Adrenal gland (tissue), 12 donors: ENCODE data around the gene ZDHHC7. TPM values are rescaled to one million over a fixed set of nuclear protein-coding genes. Genes with fewer than 3 reads are reported as not detected.
A peak's percentile ranks its signal among the peaks of the same experiment; 100 is the strongest.

ENCODE experiments used
- DNase-seq, 7 donors: peaks; one replicate each; pipeline ENCODE4 v3.0.0-alpha.2; 2019 to 2020
- H3K27ac ChIP-seq, 5 donors: fragments of 200-600 bp; sonication (generic) in 4 of 5; 1 replicate in 3 of 5; 2 replicates in 2 of 5; pipeline versions ENCODE4 v1.5.1 to v1.8.0; 2016 to 2020; ENCODE audit warnings: mild to moderate bottlenecking in 1 of 5
- H3K27me3 ChIP-seq: fragments of 200-600 bp; 2 replicates; pipeline ENCODE4 v1.8.0; 2021
- H3K36me3 ChIP-seq, 2 donors: fragments of 200-600 bp; replicated peaks in 1 of 2; 1 replicate in 1 of 2; 2 replicates in 1 of 2; pipeline versions ENCODE4 v1.5.1 to v1.8.0; 2018 to 2022
- H3K4me1 ChIP-seq, 2 donors: fragments of 200-600 bp; replicated peaks in 1 of 2; 1 replicate in 1 of 2; 2 replicates in 1 of 2; pipeline versions ENCODE4 v1.5.1 to v1.8.0; 2018 to 2021
- H3K4me3 ChIP-seq, 4 donors: fragments of 200-600 bp; sonication (generic) in 3 of 4; one replicate each; pipeline ENCODE4 v1.5.1; 2016 to 2018
- H3K9me3 ChIP-seq, 3 donors: fragments of 200-600 bp; sonication (generic) in 1 of 3; replicated peaks in 1 of 3; 1 replicate in 2 of 3; 2 replicates in 1 of 3; pipeline versions ENCODE4 v1.5.1 to v1.8.0; 2016 to 2021
- POLR2A ChIP-seq, 2 donors: fragments of 450-650 bp; IDR thresholded peaks; one replicate each; pipeline ENCODE4 v1.6.1; 2017; ENCODE audit warnings: antibody characterized with exemption in 2 of 2, mild to moderate bottlenecking in 2 of 2, moderate library complexity in 1 of 2
- WGBS, 4 donors: extraction: QIAGEN DNeasy Blood & Tissue Kit in 2 of 4; methylation state at CpG; one replicate each; pipeline versions ENCODE4 v1.1.5 to v1.1.7; 2013 to 2017; 5-methylcytosine and 5-hydroxymethylcytosine counted together
- intact Hi-C, 2 donors: fragments of 100-400 bp; cut with DNase I; formaldehyde crosslinking; loops; one replicate each; pipeline versions ENCODE4 v1.14.1 to v1.15.0; 2022 to 2023
- polyA plus RNA-seq, 3 donors: library from polyadenylated mRNA; stranded (reverse); fragments of 200-250 nt in 2 of 3; fragments of 350-450 nt in 1 of 3; fragmentation: Illumina TruSeq in 1 of 3; extraction: RNeasy Lipid Tissue Mini Kit (QIAGEN cat#74804) in 1 of 3; gene quantifications; one replicate each; pipeline ENCODE4 v1.2.3, GENCODE V29; 2013 to 2014
- total RNA-seq, 9 donors: library from RNA; depleted of rRNA in 4 of 9; stranded (reverse); fragments of >200 nt in 4 of 9; fragments of 120-200 nt in 1 of 9; fragmentation: NEBNext Ultra II Directional in 1 of 9; extraction: Animal tissue kit (Norgen Biotek cat#: 25700) in 1 of 9; gene quantifications; one replicate each; pipeline versions ENCODE4 v1.1.0 to v1.2.4, GENCODE V29; 2013 to 2023
- TF ChIP-seq, protein P1 (sequence below), 6 experiments: fragments of 450-650 bp in 4 of 6; fragments of 200-600 bp in 2 of 6; sonication (generic) in 1 of 6; IDR thresholded peaks; 1 replicate in 5 of 6; 2 replicates in 1 of 6; pipeline versions ENCODE4 v1.5.1 to v1.8.0; 2016 to 2021; ENCODE audit warnings: antibody characterized with exemption in 6 of 6, mild to moderate bottlenecking in 2 of 6, moderate library complexity in 1 of 6
- donor health status: healthy with polysubstance abuse.
- donor health status: Bipolar disorder and iron deficiency.
- donor health status: DM: yes; HTN: yes; CAD: no.
- donor health status: DM: no; HTN: no; CAD: no.
- donor health status: DM: no; HTN: no; CAD: no.
- donor health status: DM: yes; HTN: yes; CAD: no.

ZDHHC7 gene
- total and polyA plus RNA-seq, 12 donors: 22.5 to 74.6 (median 41.0) TPM

DNA sequence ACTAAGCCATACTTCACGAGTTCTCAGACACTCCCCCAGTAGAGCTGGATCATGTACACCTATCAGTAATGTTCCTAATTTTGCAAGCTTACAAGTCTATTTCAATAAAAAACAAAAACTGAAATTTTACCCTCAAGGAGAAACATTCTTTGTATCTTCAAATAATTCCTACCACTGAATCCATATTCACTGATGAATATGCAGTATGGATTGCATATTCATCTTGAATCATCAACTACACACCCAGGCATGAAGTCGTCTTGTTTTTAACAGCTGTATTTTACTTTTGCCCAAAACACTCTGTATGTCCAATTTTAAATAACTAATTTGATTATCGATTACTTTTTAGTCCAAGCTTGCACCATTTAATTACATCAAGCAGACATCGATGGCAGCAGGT is 31.8 kb downstream of the ZDHHC7 start:
- Histone ChIP-seq H3K9me3 (no peaks in the 10 kb centered on the region), H3K4me3 (no peak overlapping the region), H3K36me3 (peaks cover 0 to 60% of the 10 kb centered on the region in 2 donors), H3K4me1 (peaks cover 0 to 12% of the 10 kb centered on the region in 2 donors), H3K27ac (no peak overlapping the region), H3K27me3 (no peaks in the 10 kb centered on the region)
- intact Hi-C loops: no loop called here
- DNase-seq: no peak
- 87 to 89% (median 88%) methylated on average over 4 of the region's 4 CpGs for WGBS, 4 donors
- TF ChIP-seq, protein P1, sequence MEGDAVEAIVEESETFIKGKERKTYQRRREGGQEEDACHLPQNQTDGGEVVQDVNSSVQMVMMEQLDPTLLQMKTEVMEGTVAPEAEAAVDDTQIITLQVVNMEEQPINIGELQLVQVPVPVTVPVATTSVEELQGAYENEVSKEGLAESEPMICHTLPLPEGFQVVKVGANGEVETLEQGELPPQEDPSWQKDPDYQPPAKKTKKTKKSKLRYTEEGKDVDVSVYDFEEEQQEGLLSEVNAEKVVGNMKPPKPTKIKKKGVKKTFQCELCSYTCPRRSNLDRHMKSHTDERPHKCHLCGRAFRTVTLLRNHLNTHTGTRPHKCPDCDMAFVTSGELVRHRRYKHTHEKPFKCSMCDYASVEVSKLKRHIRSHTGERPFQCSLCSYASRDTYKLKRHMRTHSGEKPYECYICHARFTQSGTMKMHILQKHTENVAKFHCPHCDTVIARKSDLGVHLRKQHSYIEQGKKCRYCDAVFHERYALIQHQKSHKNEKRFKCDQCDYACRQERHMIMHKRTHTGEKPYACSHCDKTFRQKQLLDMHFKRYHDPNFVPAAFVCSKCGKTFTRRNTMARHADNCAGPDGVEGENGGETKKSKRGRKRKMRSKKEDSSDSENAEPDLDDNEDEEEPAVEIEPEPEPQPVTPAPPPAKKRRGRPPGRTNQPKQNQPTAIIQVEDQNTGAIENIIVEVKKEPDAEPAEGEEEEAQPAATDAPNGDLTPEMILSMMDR (IDR thresholded peaks at IDR 0.05): no peak
- TF ChIP-seq POLR2A (IDR thresholded peaks at IDR 0.05): no peak

DNA sequence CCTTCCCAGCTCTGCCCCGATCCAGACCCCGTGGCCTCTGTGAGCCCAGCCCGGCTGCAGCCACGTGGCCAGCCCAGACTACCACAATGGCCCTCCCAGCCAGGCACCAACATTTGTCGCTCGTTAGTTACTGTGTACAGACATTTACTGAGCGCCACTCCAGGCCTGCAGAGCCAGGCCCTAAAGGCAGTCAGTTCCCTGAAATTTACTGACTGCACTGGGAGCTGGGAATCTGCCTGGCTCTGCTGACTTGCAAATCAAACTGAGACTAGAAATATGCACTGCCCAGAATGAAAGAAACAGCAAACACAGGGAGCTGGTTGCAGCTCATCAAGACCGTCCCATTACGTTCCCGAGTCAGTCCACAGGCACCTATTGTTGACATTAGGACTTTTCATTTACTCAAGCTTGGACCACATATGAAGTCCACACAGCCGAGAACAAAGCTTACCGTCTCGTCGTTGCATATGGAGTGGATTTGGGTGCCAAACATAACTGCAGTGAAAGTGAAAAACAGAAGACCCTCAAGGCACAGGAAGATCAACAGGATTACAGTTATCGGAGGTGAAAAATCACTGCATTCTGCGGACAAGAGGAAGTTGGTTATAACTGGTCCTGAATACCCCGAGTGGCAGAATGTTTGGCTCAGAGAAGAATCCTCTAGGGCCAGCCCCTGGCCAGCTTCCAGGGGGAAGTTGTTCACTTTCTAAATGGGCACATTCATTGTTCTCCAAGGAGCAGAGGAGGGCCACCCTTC is 34.5 kb downstream of the ZDHHC7 start:
- no peak overlapping the region for H3K27ac ChIP-seq
- H3K27me3 ChIP-seq: no peaks in the 10 kb centered on the region
- TF ChIP-seq, protein P1 (IDR thresholded peaks at IDR 0.05): no peak
- TF ChIP-seq POLR2A (IDR thresholded peaks at IDR 0.05): no peak
- H3K4me3 ChIP-seq: no peak overlapping the region
- H3K36me3 ChIP-seq: peaks cover 0 to 65% of the 10 kb centered on the region in 2 donors
- H3K9me3 ChIP-seq: no peaks in the 10 kb centered on the region
- DNase-seq: peak in 6 of 7 donors; percentile 52 to 81 (median 64)
- intact Hi-C loops: no loop called here
- 79 to 86% (median 81%) methylated on average over 12 to 17 of the region's 17 CpGs for WGBS, 4 donors
- peaks cover 0 to 16% of the 10 kb centered on the region in 2 donors for H3K4me1 ChIP-seq

DNA sequence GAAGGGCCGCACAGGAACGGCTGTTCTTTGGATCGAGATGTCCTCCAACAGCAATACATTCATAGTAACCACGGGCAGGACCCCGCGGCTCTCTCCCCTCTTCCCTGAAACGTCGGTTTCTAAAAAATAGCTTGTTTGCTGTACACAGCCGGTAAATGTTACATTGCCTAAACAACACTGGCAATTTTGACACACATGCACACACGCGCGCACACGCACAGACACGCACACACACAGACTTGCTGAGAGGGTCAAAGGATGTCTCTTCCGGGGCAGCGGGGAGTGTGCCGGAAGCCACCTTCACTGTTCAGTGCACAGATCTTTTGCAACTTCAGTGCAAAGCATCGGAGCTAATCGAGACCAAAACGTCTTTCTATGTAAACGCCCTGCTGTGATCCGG is 35.8 kb downstream of the ZDHHC7 start:
- intact Hi-C loops: no loop called here
- TF ChIP-seq, protein P1 (IDR thresholded peaks at IDR 0.05): no peak
- TF ChIP-seq POLR2A (IDR thresholded peaks at IDR 0.05): no peak
- DNase-seq: no peak
- no peak overlapping the region for H3K27ac ChIP-seq
- H3K27me3 ChIP-seq: no peaks in the 10 kb centered on the region
- H3K4me1 ChIP-seq: peaks cover 0 to 16% of the 10 kb centered on the region in 2 donors
- H3K4me3 ChIP-seq: no peak overlapping the region
- H3K36me3 ChIP-seq: peaks cover 0 to 52% of the 10 kb centered on the region in 2 donors
- WGBS, 4 donors: 93 to 96% (median 93%) methylated on average over 22 of the region's 22 CpGs
- no peaks in the 10 kb centered on the region for H3K9me3 ChIP-seq

DNA sequence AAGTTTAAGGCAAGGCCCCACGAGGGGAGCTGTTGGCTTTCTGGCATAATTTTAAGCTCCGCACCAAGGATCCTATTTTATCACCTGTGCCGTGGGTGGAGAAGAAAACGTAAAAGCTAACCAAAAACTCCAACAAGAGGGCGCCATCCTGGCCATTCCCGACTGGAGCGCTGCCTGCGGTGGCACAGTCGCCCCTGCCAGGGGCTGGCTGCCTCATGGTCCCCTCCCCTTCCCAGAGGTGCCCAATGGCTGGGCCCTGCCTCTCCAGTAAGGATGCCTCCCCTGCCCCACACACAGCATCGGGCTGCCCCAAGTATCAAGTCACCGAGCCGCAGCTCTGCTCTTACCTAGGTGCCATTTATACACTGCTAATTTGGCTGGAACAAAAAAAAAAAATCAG is 36.3 kb downstream of the ZDHHC7 start:
- no peaks in the 10 kb centered on the region for H3K27me3 ChIP-seq
- no peak overlapping the region for H3K4me3 ChIP-seq
- H3K4me1 ChIP-seq: peaks cover 0 to 16% of the 10 kb centered on the region in 2 donors
- H3K36me3 ChIP-seq: peaks cover 0 to 48% of the 10 kb centered on the region in 2 donors
- intact Hi-C loops: no loop called here
- H3K27ac ChIP-seq: no peak overlapping the region
- WGBS, 4 donors: 86 to 95% (median 92%) methylated on average over 7 to 12 of the region's 12 CpGs
- no peak for DNase-seq
- H3K9me3 ChIP-seq: no peaks in the 10 kb centered on the region
- TF ChIP-seq, protein P1 (IDR thresholded peaks at IDR 0.05): no peak
- no peak for TF ChIP-seq POLR2A (IDR thresholded peaks at IDR 0.05)
